MM.1S (cell line): Measurements from ENCODE around the gene COMT.

Experiments used
- EZH2 ChIP-seq: fragments of 300-600 bp; sonication (generic); optimal IDR thresholded peaks from 2 replicates; pipeline ENCODE3; 2017; ENCODE audit warnings: low read depth, mild to moderate bottlenecking, antibody characterized with exemption, low read length, mixed read lengths
- EZH2phosphoT487 ChIP-seq: fragments of 300-600 bp; sonication (generic); IDR thresholded peaks from 2 replicates; pipeline ENCODE4 v1.6.1; 2018; ENCODE audit warnings: antibody characterized with exemption, low read length
- TF ChIP-seq, protein P1 (sequence below): fragments of 300-600 bp; sonication (generic); IDR thresholded peaks from 2 replicates; pipeline ENCODE4 v1.5.1; 2016; ENCODE audit warnings: antibody characterized with exemption, low read length, mixed read lengths

DNA sequence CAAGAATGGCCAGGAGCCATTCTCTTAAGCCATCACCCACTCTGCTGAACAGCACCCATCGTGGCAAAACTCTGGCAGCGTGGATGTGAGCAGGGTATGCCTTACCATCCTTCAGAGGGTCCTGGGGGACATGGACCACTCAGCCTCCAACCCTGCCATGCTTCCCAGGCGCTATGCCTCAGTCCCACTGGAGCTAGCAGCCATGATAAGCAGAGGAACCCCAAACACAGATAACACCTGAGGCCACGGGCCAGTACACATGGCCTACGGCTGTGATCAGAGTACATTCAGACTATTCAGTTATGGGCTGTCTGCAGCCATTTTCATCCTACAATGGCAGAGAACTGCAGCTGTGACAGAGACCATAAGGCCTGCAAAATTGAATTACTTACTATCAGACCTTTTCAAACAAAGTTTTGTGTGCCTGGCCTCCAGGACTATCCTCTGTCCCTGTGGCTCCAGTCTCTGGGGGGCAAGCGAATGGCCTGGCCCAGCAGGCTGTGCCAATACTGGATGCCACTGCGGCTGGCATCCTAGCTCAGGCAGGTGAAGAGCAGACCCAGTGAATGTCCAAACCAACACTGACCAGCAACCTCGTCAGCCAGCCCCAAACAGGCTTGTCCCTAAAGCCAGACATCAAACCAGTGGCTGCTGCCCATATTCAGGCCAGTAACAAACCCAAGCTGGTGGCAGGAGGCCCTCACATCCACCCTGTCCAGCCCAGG is 68.2 kb downstream of the COMT start:
- TF ChIP-seq, protein P1, sequence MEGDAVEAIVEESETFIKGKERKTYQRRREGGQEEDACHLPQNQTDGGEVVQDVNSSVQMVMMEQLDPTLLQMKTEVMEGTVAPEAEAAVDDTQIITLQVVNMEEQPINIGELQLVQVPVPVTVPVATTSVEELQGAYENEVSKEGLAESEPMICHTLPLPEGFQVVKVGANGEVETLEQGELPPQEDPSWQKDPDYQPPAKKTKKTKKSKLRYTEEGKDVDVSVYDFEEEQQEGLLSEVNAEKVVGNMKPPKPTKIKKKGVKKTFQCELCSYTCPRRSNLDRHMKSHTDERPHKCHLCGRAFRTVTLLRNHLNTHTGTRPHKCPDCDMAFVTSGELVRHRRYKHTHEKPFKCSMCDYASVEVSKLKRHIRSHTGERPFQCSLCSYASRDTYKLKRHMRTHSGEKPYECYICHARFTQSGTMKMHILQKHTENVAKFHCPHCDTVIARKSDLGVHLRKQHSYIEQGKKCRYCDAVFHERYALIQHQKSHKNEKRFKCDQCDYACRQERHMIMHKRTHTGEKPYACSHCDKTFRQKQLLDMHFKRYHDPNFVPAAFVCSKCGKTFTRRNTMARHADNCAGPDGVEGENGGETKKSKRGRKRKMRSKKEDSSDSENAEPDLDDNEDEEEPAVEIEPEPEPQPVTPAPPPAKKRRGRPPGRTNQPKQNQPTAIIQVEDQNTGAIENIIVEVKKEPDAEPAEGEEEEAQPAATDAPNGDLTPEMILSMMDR = no peak
- TF ChIP-seq EZH2 = no peak
- TF ChIP-seq EZH2phosphoT487 = no peak
